OCI-LY1 (cell line): Measurements from ENCODE around the gene AK4.

Source experiments
- CTCF ChIP-seq: fragments of 200-600 bp; sonication (generic), shearing (Covaris generic); IDR thresholded peaks from 2 replicates; pipeline ENCODE4 v1.5.1; 2017; ENCODE audit warnings: mild to moderate bottlenecking, antibody characterized with exemption, low read length, moderate library complexity, mixed read lengths
- EZH2 ChIP-seq: fragments of 200-600 bp; sonication (generic), shearing (Covaris generic); IDR thresholded peaks from 2 replicates; pipeline ENCODE4 v1.8.0; 2017; ENCODE audit warnings: borderline replicate concordance, mixed run types, mild to moderate bottlenecking, antibody characterized with exemption, low read length, moderate library complexity, mixed read lengths

- TF ChIP-seq CTCF (no peak), EZH2 (no peak)
These were observed 107.1 kb downstream of the AK4 start for GRCh38 chr1:65255035-65255655.
